ENCODE data around the gene THAP6.

DNA sequence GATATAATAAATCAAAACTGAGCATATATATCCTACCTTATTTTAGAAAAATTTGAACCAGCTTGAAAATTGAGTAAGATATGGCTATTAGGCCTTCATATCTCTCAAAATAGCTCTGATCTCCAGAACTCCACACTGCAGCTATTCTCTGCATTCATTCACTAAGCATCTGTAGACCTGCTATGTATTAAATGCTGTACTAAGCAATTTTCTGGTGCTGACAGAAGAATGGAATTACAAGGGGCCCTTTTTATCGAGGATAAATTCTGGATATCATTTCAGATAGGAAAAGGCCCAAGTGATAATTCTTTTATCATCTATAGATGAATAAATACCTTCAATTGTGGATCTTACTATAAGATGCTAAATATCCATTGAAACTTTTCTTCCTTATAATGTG is 1.9 kb downstream of the THAP6 start:
- TF ChIP-seq, protein P1, sequence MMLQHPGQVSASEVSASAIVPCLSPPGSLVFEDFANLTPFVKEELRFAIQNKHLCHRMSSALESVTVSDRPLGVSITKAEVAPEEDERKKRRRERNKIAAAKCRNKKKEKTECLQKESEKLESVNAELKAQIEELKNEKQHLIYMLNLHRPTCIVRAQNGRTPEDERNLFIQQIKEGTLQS (IDR thresholded peaks at IDR 0.05) = no peak
- TF ChIP-seq, protein P2, sequence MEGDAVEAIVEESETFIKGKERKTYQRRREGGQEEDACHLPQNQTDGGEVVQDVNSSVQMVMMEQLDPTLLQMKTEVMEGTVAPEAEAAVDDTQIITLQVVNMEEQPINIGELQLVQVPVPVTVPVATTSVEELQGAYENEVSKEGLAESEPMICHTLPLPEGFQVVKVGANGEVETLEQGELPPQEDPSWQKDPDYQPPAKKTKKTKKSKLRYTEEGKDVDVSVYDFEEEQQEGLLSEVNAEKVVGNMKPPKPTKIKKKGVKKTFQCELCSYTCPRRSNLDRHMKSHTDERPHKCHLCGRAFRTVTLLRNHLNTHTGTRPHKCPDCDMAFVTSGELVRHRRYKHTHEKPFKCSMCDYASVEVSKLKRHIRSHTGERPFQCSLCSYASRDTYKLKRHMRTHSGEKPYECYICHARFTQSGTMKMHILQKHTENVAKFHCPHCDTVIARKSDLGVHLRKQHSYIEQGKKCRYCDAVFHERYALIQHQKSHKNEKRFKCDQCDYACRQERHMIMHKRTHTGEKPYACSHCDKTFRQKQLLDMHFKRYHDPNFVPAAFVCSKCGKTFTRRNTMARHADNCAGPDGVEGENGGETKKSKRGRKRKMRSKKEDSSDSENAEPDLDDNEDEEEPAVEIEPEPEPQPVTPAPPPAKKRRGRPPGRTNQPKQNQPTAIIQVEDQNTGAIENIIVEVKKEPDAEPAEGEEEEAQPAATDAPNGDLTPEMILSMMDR (IDR thresholded peaks at IDR 0.05; ENCODE audit: low read depth, low read length, missing input control) = no peak
- TF ChIP-seq, protein P3, sequence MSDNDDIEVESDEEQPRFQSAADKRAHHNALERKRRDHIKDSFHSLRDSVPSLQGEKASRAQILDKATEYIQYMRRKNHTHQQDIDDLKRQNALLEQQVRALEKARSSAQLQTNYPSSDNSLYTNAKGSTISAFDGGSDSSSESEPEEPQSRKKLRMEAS (IDR thresholded peaks at IDR 0.05) = no peak
